Measurements from ENCODE around the gene DUS1L.

DUS1L gene

GRCh38 chr17:82076018-82076784, 10.6 kb upstream of the DUS1L start:
- Histone ChIP-seq H4K12ac (ENCODE audit: low read depth, low read length) (peak overlapping the region; percentile 2), H3K79me1 (ENCODE audit: low read length) (no peaks in the 10 kb centered on the region), H3K23ac (ENCODE audit: low read length) (no peak overlapping the region), H4K91ac (ENCODE audit: low read depth, low read length) (no peak overlapping the region), H3K36me3 (ENCODE audit: control insufficient read depth in 1 of 2, insufficient read depth in 2 of 2, low read length in 2 of 2) (peaks cover 37 to 39% of the 10 kb centered on the region in 2 experiments), H4K8ac (ENCODE audit: low read depth, low read length) (no peak overlapping the region), H3K9ac (ENCODE audit: low read length) (no peak overlapping the region), H3K4me1 (ENCODE audit: control insufficient read depth in 1 of 2, insufficient read depth in 2 of 2, low read length in 2 of 2) (no peaks in the 10 kb centered on the region), H3K9me3 (ENCODE audit: insufficient read depth, low read depth, low read length) (peaks cover 2% of the 10 kb centered on the region), H2BK5ac (ENCODE audit: low read depth, low read length, poor library complexity) (no peak overlapping the region), H3K4ac (ENCODE audit: low read depth, low read length) (no peak overlapping the region), H2AFZ (ENCODE audit: insufficient read depth, low read length, poor library complexity) (no peak overlapping the region), H2BK120ac (ENCODE audit: insufficient read depth, low read length, poor library complexity) (no peak overlapping the region), H3K14ac (ENCODE audit: low read length) (no peak overlapping the region), H3K79me2 (ENCODE audit: control insufficient read depth, insufficient read depth, low read length, poor library complexity) (no peaks in the 10 kb centered on the region), H2BK12ac (ENCODE audit: low read length) (no peak overlapping the region), H3K4me3 (ENCODE audit: low read depth, low read length) (no peak overlapping the region), H3K27me3 (ENCODE audit: insufficient read depth, low read length) (no peaks in the 10 kb centered on the region), H3K18ac (ENCODE audit: low read length) (no peak overlapping the region), H2AK5ac (ENCODE audit: low read length) (no peak overlapping the region), H3K27ac (ENCODE audit: low read depth, low read length) (no peak overlapping the region), H3K4me2 (ENCODE audit: low read length) (no peak overlapping the region)
- DNase-seq: peak in 1 of 2 donors; percentile 61
- WGBS (ENCODE audit: extremely low coverage, insufficient coverage, insufficient read length): no CpG with 5 or more reads among the region's 25 CpGs

GRCh38 chr17:82073446-82073845, 7.8 kb upstream of the DUS1L start:
- H2BK5ac ChIP-seq (ENCODE audit: low read depth, low read length, poor library complexity): no peak overlapping the region
- H4K91ac ChIP-seq (ENCODE audit: low read depth, low read length): no peak overlapping the region
- whole genome bisulfite sequencing (ENCODE audit: extremely low coverage, insufficient coverage, insufficient read length): no CpG with 5 or more reads among the region's 9 CpGs
- H3K4ac ChIP-seq (ENCODE audit: low read depth, low read length): no peak overlapping the region
- no peaks in the 10 kb centered on the region for H3K27me3 ChIP-seq (ENCODE audit: insufficient read depth, low read length)
- H2AFZ ChIP-seq (ENCODE audit: insufficient read depth, low read length, poor library complexity): no peak overlapping the region
- H3K79me2 ChIP-seq (ENCODE audit: control insufficient read depth, insufficient read depth, low read length, poor library complexity): no peaks in the 10 kb centered on the region
- H3K4me2 ChIP-seq (ENCODE audit: low read length): no peak overlapping the region
- H3K4me3 ChIP-seq (ENCODE audit: low read depth, low read length): no peak overlapping the region
- no peak overlapping the region for H3K9ac ChIP-seq (ENCODE audit: low read length)
- H2BK120ac ChIP-seq (ENCODE audit: insufficient read depth, low read length, poor library complexity): no peak overlapping the region
- H3K9me3 ChIP-seq (ENCODE audit: insufficient read depth, low read depth, low read length): no peaks in the 10 kb centered on the region
- H2AK5ac ChIP-seq (ENCODE audit: low read length): no peak overlapping the region
- H4K8ac ChIP-seq (ENCODE audit: low read depth, low read length): no peak overlapping the region
- peaks cover 10 to 12% of the 10 kb centered on the region in 2 experiments for H3K36me3 ChIP-seq (ENCODE audit: control insufficient read depth in 1 of 2, insufficient read depth in 2 of 2, low read length in 2 of 2)
- no peak overlapping the region for H3K14ac ChIP-seq (ENCODE audit: low read length)
- H3K18ac ChIP-seq (ENCODE audit: low read length): no peak overlapping the region
- H3K23ac ChIP-seq (ENCODE audit: low read length): no peak overlapping the region
- H4K12ac ChIP-seq (ENCODE audit: low read depth, low read length): no peak overlapping the region
- H3K27ac ChIP-seq (ENCODE audit: low read depth, low read length): no peak overlapping the region
- H2BK12ac ChIP-seq (ENCODE audit: low read length): no peak overlapping the region
- no peaks in the 10 kb centered on the region for H3K4me1 ChIP-seq (ENCODE audit: control insufficient read depth in 1 of 2, insufficient read depth in 2 of 2, low read length in 2 of 2)
- H3K79me1 ChIP-seq (ENCODE audit: low read length): no peaks in the 10 kb centered on the region
- no peak for DNase-seq

- Histone ChIP-seq H3K27me3 (ENCODE audit: insufficient read depth, low read length) (no peaks in the 10 kb centered on the region), H3K27ac (ENCODE audit: low read depth, low read length) (no peak overlapping the region), H3K4me3 (ENCODE audit: low read depth, low read length) (no peak overlapping the region), H3K18ac (ENCODE audit: low read length) (no peak overlapping the region), H4K91ac (ENCODE audit: low read depth, low read length) (no peak overlapping the region), H2BK5ac (ENCODE audit: low read depth, low read length, poor library complexity) (no peak overlapping the region), H3K4me1 (ENCODE audit: control insufficient read depth in 1 of 2, insufficient read depth in 2 of 2, low read length in 2 of 2) (no peaks in the 10 kb centered on the region), H4K8ac (ENCODE audit: low read depth, low read length) (no peak overlapping the region), H3K79me1 (ENCODE audit: low read length) (no peaks in the 10 kb centered on the region), H3K9me3 (ENCODE audit: insufficient read depth, low read depth, low read length) (no peaks in the 10 kb centered on the region), H2AFZ (ENCODE audit: insufficient read depth, low read length, poor library complexity) (no peak overlapping the region), H3K4ac (ENCODE audit: low read depth, low read length) (no peak overlapping the region), H3K14ac (ENCODE audit: low read length) (no peak overlapping the region), H3K23ac (ENCODE audit: low read length) (no peak overlapping the region), H3K36me3 (ENCODE audit: control insufficient read depth in 1 of 2, insufficient read depth in 2 of 2, low read length in 2 of 2) (peaks cover 4 to 6% of the 10 kb centered on the region in 2 experiments), H3K79me2 (ENCODE audit: control insufficient read depth, insufficient read depth, low read length, poor library complexity) (no peaks in the 10 kb centered on the region), H3K4me2 (ENCODE audit: low read length) (no peak overlapping the region), H4K12ac (ENCODE audit: low read depth, low read length) (no peak overlapping the region), H2BK120ac (ENCODE audit: insufficient read depth, low read length, poor library complexity) (no peak overlapping the region), H2AK5ac (ENCODE audit: low read length) (no peak overlapping the region), H3K9ac (ENCODE audit: low read length) (no peak overlapping the region), H2BK12ac (ENCODE audit: low read length) (no peak overlapping the region)
- WGBS (ENCODE audit: extremely low coverage, insufficient coverage, insufficient read length): no CpG with 5 or more reads among the region's 6 CpGs
- no peak for DNase-seq
These were observed 7.2 kb upstream of the DUS1L start for GRCh38 chr17:82072827-82073226.

- H2AFZ ChIP-seq (ENCODE audit: insufficient read depth, low read length, poor library complexity): no peak overlapping the region
- H3K4me1 ChIP-seq (ENCODE audit: control insufficient read depth in 1 of 2, insufficient read depth in 2 of 2, low read length in 2 of 2): peaks cover 4 to 5% of the 10 kb centered on the region in 2 experiments
- H3K4me3 ChIP-seq (ENCODE audit: low read depth, low read length): no peak overlapping the region
- no peak overlapping the region for H2BK120ac ChIP-seq (ENCODE audit: insufficient read depth, low read length, poor library complexity)
- no peaks in the 10 kb centered on the region for H3K36me3 ChIP-seq (ENCODE audit: control insufficient read depth in 1 of 2, insufficient read depth in 2 of 2, low read length in 2 of 2)
- no peak overlapping the region for H3K18ac ChIP-seq (ENCODE audit: low read length)
- no peak overlapping the region for H3K14ac ChIP-seq (ENCODE audit: low read length)
- no peaks in the 10 kb centered on the region for H3K27me3 ChIP-seq (ENCODE audit: insufficient read depth, low read length)
- no peak overlapping the region for H4K91ac ChIP-seq (ENCODE audit: low read depth, low read length)
- H4K12ac ChIP-seq (ENCODE audit: low read depth, low read length): no peak overlapping the region
- no peak overlapping the region for H2BK5ac ChIP-seq (ENCODE audit: low read depth, low read length, poor library complexity)
- H3K4ac ChIP-seq (ENCODE audit: low read depth, low read length): no peak overlapping the region
- peaks cover 5% of the 10 kb centered on the region for H3K79me1 ChIP-seq (ENCODE audit: low read length)
- H2BK12ac ChIP-seq (ENCODE audit: low read length): no peak overlapping the region
- H3K4me2 ChIP-seq (ENCODE audit: low read length): no peak overlapping the region
- no peak overlapping the region for H3K9ac ChIP-seq (ENCODE audit: low read length)
- H2AK5ac ChIP-seq (ENCODE audit: low read length): no peak overlapping the region
- H3K27ac ChIP-seq (ENCODE audit: low read depth, low read length): no peak overlapping the region
- H3K79me2 ChIP-seq (ENCODE audit: control insufficient read depth, insufficient read depth, low read length, poor library complexity): peaks cover 4% of the 10 kb centered on the region
- H3K9me3 ChIP-seq (ENCODE audit: insufficient read depth, low read depth, low read length): no peaks in the 10 kb centered on the region
- no peak overlapping the region for H4K8ac ChIP-seq (ENCODE audit: low read depth, low read length)
- no peak overlapping the region for H3K23ac ChIP-seq (ENCODE audit: low read length)
- DNase-seq: no peak
These were observed 5.0 kb upstream of the DUS1L start for GRCh38 chr17:82070611-82071010.
